MM.1S (cell line): ENCODE data around the gene NFAM1.

Experiments
- EZH2 ChIP-seq: fragments of 300-600 bp; sonication (generic); optimal IDR thresholded peaks from 2 replicates; pipeline ENCODE3; 2017; ENCODE audit warnings: low read depth, mild to moderate bottlenecking, antibody characterized with exemption, low read length, mixed read lengths
- EZH2phosphoT487 ChIP-seq: fragments of 300-600 bp; sonication (generic); IDR thresholded peaks from 2 replicates; pipeline ENCODE4 v1.6.1; 2018; ENCODE audit warnings: antibody characterized with exemption, low read length
- TF ChIP-seq, protein P1 (sequence below): fragments of 300-600 bp; sonication (generic); IDR thresholded peaks from 2 replicates; pipeline ENCODE4 v1.5.1; 2016; ENCODE audit warnings: antibody characterized with exemption, low read length, mixed read lengths

DNA sequence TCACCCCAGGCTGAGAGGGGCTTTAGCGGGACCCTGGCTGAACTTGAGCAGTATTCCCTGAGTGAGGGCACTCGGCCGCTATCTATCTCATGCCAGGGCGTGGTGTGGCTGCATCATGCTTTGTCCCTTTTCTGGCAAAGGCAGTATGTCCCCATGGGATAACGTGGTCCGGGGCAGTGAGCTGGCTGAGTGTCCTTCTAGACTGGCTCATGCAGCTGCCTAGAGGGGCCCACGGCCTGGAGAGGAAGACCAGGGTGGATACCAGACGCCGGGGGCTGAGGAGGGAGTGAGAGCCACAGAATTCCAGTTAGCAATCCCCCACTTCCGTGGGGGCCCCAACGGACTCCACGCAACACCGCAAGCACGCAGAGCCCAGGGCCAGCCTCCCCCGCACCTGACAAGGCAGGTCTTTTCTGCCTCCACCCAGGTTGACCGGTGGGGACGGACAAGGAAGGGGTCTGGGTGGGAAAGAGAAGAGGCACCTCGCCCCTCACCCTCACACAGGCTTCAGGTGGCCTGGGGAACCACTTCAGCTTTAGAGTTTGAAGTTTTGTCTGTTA lies 15.5 kb downstream of the NFAM1 start:
- TF ChIP-seq, protein P1, sequence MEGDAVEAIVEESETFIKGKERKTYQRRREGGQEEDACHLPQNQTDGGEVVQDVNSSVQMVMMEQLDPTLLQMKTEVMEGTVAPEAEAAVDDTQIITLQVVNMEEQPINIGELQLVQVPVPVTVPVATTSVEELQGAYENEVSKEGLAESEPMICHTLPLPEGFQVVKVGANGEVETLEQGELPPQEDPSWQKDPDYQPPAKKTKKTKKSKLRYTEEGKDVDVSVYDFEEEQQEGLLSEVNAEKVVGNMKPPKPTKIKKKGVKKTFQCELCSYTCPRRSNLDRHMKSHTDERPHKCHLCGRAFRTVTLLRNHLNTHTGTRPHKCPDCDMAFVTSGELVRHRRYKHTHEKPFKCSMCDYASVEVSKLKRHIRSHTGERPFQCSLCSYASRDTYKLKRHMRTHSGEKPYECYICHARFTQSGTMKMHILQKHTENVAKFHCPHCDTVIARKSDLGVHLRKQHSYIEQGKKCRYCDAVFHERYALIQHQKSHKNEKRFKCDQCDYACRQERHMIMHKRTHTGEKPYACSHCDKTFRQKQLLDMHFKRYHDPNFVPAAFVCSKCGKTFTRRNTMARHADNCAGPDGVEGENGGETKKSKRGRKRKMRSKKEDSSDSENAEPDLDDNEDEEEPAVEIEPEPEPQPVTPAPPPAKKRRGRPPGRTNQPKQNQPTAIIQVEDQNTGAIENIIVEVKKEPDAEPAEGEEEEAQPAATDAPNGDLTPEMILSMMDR: no peak
- no peak for TF ChIP-seq EZH2
- no peak for TF ChIP-seq EZH2phosphoT487
